GM21786 (cell line): ENCODE data around the gene PCBP3.

Experiments used
- ATAC-seq: cut with Tn5 transposase; IDR thresholded peaks from one replicate; pipeline ENCODE4 v1.9.1; 2021; ENCODE audit not compliant: unreplicated experiment

PCBP3 gene

DNA sequence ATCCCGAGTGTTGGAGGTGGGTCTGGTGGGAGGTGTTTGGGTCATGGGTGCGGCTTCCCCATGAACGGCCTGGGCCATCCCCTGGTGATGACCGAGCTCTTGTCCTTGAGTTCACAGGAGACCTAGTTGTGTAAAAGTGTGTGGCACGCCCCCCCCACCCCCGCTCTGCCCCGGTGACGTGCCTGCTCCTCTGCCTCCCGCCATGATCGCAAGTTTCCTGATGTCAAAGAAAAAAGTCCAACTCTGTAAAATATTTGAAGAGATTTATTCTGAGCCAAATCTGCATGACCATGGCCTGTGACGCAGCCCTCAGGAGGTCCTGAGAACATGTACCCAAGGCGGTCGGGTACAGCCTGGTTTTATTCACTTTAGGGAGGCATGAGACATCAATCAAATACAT, 212.9 kb downstream of the PCBP3 start:
- ATAC-seq, result no peak

GRCh38 chr21:45856906-45857305, 213.4 kb downstream of the PCBP3 start:
- no peak for ATAC-seq

- no peak for ATAC-seq
These were observed 214.2 kb downstream of the PCBP3 start for GRCh38 chr21:45857761-45858160.

DNA sequence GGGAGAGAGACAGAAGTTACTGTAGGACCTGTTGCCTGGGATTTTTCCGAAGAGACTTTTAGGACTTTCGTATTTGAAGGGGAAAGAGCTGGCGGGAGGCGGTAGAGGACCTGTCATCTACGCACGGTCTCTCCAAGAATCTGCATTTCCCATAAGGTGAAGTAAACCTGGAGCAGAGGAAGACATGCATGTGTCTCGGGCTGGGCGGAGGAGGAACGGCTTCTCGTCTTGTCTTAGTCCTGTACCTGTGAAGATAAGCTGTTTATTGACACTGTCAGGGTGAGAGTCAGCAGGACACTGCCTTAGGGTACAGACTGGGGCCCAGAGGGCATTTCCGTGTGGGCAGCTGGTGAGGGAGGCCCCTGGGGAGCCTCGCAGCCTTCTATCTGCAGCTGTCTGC, 214.7 kb downstream of the PCBP3 start:
- ATAC-seq, result no peak

DNA sequence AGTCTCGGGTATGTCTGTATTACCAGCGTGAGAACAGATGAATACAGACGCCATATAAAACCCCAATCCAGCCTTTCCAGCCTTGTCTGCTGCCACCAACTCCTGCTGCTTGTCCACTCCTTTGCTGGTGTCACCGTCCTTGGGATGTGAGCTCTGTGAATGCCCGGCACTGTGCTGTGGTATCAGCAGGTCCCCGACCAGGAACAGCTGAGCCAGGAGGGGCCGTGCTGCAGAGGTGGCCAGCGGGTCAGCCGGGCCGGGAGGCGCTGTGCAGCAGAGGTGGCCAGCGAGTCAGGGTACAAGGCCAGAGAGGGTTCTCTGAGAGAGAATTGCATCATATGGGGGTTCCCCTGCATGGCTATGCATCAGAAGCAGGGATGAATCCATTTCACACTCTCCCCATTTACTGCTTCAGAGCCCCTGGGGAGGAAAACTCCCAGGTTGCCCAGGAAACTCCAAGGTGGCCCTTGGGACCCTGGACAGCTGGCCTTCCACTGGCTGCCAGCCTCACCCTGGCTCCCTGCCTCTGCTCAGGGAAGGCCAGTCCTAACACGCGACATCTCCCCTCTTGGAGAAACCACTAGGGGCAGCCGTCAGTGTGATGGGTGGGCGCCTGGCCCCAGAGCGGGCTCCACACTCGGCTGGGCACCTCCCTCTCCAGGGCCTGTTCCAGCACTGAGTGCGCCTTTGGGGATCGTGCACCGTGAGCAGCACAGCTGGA, 215.7 kb downstream of the PCBP3 start:
- no peak for ATAC-seq

DNA sequence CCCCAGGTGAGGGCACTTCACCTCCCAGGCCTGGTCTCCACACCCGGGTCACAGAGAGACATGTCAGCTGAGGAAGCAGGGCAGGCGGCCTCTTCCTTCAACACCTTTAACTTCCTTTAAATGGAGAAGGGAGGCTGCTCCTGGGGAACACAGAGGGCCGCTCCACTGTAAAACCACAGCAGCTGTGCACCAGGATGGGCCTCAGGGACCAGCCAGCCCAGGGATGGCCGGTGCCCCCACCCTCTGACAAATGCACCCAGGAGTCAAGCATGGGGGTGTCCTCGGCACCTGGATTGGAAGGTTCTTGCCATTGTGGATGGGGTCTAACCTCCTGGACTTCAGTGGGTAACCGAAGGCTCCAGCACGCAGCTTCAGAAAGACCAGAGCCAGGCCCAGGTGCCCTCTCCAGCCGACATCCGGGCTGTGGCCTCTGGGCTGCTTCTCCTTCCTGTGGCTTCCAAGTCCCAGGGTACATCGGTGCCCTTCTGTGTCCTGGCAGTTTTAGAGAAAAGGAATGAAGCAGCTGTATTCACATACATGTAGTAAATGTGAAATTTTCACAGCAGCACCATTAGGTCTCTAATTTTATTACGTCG, 216.3 kb downstream of the PCBP3 start:
- ATAC-seq, result no peak

- ATAC-seq, result no peak
These were observed 217.1 kb downstream of the PCBP3 start for GRCh38 chr21:45860493-45861155.

GRCh38 chr21:45861156-45861870, 217.8 kb downstream of the PCBP3 start:
- no peak for ATAC-seq

DNA sequence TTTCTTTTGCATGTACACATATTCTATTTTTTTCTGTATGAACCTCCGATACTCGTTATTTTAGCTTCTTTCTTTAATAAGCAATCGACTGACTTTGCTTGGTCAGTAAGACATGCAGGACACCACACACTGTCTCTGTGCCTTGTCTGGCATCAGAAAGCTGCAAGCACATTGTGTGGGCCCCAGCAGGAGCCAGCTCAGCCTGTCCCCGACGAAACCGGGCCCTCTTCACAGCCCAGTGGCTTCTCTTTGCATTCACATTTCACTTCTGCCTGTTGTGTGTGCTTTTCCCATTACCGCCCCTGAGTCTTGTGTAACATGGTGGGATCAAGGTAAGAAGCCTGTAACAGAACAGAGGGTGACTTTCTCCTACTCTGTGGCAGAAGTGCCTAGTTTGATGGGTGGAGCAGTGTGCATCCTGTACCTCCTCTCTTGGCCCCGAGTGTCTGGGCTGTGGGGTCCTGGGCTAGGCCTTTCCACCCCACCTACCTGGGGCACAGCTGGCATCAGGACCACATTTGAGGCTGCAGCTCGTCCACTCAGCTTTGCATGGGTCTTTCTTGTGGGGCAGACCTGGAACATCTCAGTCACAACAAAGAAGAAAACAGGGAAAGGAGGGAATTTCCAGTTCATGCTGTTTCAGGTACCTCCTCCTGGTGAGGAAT, 219.2 kb downstream of the PCBP3 start:
- ATAC-seq, result no peak

GRCh38 chr21:45863267-45863666, 219.7 kb downstream of the PCBP3 start:
- no peak for ATAC-seq

DNA sequence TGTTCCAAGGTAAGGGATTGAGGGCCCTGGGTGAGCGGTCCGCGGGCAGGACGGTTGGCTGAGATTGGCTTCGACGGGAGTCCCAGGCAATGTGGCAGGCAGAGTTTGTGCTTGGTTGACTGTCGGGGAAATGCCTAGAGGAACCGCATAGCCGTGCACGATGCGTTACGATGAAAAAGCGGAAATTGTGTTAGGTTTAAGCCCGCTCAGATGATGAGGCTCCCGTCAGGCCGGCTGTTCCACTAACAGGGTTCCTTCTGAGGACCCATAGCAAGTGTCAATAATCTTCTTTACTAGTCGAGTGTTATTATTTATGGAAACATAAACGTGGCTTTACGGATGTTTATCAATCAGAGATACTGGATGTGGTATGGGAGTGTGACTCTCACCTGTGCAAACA, 220.2 kb downstream of the PCBP3 start:
- no peak for ATAC-seq

DNA sequence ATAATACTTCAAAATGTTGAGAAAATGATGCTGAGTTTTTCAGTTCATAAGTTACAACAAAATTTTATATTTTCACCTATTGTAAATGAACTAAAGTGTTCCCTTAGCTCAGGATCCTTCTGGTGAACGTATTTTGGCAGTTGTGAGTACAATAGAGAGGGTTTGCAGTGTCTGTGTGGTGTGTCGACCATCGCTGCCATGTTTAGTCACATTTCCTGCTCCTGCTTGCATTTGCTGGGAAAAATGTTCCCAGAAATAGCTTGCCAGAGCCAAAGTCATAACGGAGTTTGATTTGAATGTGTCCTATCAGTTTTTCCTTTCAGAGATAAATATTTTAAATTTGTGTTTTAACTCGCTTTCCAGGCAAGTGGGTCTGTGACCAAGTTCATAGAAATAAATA, 220.9 kb downstream of the PCBP3 start:
- ATAC-seq, result no peak

GRCh38 chr21:45865106-45865835, 221.7 kb downstream of the PCBP3 start:
- ATAC-seq, result no peak

DNA sequence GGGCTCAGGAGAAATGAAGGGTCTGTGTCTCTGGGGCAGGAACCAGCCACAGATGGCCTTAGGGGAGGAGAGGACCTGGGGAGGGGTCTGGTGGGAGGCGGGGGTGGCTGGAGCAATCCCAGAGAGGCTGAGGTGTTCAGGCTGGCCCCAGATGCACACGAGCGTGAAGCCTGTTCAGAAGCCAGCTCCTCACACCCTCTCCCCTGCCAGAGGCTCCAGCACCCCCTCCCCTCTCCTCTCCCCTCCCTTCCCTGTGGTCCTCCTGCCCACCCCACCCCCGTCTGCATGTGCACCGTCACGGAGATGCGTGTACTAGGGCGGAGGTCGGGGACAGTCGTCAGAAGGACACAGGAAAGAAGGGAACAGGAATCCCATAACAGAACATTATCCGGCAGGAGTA, 223.0 kb downstream of the PCBP3 start:
- ATAC-seq, result no peak

GRCh38 chr21:45867041-45867666, 223.6 kb downstream of the PCBP3 start:
- ATAC-seq, result no peak

DNA sequence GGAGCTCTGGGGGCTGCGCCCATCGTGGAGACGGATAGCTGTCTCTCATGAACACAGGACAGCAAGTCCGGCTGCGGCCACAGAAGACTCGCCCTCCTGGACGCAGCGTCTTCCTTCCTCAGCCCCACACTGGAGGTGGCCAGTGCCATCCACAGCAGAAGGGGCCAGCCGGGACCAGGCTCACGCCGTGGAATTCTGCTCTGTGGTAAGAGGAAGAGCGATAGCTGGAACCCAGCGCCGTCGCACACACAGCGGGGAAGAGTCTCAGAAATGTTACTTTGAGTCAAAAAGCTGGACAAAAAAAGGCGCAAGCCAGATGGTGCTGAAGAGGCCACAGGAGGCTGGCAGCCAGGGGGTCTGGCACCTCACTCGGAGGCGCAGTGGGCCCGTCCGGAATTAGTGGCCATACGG, 224.2 kb downstream of the PCBP3 start:
- no peak for ATAC-seq

DNA sequence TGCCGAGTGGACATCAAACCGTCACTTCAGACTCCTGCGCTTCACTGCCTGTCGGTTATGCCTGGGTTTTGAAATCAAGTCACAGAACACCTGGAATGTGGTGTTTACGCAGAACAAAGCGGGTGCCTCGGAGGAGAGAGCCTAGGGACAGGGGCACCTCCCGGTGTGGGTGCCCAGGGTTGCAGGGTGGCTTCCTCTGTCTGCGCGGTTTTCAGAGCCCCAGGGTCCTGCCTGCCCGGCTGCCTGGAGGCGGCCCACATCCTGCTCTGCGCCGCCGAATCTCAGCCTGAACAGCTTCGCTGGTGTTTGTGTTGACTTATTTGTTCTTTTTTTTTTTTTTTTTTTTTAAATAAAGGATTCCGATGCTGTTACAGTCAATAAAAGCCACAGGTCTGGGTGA, 224.6 kb downstream of the PCBP3 start:
- ATAC-seq, result no peak

GRCh38 chr21:45868488-45868887, 225.0 kb downstream of the PCBP3 start:
- ATAC-seq, result no peak

DNA sequence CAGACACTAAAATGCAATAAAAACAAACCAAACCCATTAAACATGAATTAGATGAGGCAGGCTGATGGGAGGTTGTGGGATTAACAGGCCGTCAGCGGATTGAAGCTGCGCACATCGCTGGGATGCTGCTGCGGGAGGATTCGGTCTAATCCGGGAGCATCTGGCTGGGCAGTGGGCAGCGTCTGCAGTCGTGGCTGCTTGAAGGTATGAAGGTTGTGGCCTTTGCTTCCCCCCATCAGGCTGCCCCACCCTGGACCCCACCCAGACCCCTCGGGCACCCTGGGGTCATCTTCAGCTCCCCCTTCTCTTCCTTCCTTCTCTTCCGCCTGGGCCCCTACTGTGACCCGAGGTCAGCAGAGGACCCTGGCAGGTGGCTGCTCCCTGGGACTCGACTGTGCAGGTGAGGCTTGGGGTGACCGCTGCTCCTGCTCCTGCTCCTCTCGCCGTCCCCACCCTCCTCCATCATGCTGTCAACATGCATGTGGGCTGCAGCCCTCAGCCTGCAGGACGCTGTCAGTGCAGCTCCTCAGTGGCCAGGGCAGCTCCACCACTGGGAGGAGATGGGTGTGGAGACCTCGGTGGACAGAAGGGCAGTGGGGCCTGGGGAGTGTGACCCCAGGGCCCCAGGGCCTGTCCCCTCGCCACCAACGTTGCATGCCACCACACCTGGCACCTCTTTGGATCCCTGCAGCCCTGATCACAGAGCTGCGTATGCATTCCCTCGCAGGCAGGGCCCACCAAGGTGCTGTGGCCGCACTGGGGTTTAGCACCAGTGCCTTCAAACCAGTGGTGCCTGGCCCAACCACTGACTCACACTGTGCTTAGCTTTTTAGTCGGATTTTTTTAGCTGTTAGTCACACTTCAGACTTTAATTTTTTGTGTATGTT, 225.8 kb downstream of the PCBP3 start:
- no peak for ATAC-seq
